Activated CD4-positive, alpha-beta T cell treated with anti-CD3 and anti-CD28 coated beads, Interleukin-2, Interleukin-6, amounts not matched to agents 100 ng/mL and 50 ng/mL, durations not matched to agents 16 hours and 8 hours (primary cell): ENCODE results near the gene ZNF823.

Experiments used
- DNase-seq: peaks from one replicate; pipeline ENCODE4 v3.0.0-alpha.2; 2020

Gene ZNF823

DNA sequence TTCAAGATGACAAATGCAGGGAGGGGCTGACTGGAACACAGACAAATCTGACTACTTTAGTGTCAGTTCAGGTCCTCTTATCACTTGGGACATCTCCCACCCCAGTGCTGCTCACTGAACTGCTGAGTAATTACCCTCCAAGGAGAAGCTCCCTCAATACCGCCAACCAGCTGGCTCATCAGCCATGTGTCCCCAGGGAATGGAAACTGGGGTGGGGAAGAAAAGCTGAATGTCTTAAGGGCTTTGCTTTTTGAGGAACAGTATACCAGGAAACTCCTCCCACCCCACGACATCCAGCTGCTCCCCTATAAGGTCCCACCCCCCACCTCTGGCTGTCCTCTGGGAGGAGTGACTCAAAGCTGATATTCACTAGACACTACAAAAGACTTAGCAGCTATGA, 2.0 kb downstream of the ZNF823 start:
- peak; percentile 13 for DNase-seq

DNA sequence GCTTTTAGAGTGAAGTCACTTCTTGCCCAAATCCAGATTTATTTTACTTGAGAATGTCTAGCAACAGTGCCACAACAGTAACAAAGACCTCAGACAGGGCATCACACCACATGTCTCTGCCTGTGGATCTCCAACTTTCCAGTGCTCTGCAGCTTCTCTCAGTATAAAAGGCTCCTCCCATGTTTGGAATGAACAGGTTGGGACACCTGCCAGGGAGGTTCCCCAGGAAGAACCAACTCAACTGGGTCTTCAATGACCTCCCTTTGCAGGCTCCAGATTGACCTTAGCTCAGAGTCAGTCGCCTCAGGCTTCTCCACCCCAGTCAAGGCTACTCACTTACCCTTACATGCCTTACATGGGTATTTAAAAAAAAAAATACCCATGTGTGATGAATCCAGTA, 3.4 kb downstream of the ZNF823 start:
- no peak for DNase-seq

DNA sequence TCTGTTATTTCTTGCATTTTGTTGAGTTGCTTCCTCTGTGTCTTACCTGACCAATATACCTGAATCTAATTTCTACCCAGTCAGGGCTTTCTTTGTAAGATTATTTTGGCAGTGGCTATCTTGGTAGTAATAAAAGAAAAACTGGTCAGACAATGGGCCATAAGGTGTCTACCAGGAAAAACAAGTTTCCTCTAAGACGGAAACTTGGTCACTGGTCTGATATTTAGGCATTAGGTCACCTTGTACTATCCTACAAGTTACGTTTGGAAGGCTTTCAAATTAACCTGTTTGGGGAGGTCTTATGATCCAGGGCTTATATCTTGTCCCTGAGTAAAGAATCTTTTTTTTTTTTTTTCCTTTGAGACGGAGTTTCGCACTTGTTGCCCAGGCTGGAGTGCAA, 9.2 kb downstream of the ZNF823 start:
- DNase-seq = no peak

DNA sequence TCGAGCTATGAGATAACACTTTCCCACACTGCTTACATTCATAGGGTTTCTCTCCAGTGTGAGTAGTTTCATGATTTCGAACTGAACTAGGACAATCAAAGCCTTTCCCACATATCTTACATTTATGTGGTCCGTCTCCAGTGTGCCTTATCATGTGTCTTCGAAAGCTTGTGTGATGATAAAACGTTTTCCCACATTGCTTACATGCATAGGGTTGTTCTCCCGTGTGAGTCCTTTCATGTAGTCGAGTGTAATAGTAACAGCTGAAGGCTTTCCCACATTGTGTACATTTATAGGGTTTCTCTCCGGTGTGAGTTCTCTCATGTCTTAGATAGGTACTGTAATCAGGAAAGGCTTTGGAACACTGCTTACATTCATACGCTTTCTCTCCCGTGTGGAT, 16.3 kb downstream of the ZNF823 start:
- no peak for DNase-seq

DNA sequence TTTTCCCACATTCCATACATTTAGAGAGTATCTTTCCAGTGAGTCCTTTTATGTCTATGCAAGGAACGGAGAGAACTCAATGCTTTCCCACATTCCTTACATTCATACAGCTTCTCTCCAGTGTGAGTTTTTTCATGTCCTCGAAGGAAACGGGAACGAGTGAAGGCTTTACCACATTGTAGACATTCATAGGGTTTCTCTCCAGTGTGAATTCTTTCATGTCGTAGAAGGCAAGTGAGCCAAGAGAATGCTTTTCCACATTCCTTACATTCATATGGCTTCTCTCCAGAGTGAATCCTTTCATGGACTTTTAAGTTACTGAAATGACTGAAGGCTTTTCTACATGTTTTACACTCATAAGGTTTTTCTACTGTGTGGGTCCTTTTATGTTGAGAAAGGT, 17.1 kb downstream of the ZNF823 start:
- no peak for DNase-seq

DNA sequence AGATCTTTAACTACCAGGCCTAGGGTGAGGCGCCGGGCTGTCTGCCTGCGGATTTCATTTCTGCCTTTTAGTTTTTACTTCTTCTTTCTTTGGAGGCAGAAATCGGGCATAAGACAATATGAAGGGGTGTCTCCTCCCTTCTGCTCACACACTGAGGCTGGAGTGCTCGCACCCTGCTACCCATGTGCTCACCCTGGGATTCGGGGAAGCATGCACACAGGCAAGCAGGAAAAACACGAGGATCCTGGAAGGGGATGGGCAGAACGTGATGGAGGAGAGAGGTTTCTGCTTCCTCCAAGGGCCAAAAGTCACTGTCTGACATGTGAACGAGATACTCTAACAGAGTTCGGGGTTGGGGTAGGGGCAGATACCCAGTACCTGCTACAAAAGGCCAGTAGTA, 28.4 kb downstream of the ZNF823 start:
- no peak for DNase-seq

DNA sequence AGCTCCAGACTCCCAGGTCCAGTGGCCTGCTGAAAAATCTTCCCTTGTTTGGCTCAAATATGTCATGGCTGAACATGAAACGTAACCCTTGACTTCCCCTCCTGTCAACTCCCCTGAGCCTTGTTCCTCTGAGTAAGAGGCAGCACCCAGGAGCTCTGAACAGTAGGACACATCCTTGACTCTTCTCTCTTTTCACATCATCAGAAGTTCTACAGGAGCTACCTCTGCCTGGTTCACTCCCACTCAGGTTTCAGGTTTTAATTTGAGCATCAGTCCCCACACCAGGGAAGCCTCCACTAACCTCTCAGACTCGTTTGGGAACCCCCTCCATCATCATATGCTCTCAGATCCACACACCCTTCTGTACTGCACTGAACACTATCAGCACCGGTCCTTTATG, 30.3 kb downstream of the ZNF823 start:
- no peak for DNase-seq

DNA sequence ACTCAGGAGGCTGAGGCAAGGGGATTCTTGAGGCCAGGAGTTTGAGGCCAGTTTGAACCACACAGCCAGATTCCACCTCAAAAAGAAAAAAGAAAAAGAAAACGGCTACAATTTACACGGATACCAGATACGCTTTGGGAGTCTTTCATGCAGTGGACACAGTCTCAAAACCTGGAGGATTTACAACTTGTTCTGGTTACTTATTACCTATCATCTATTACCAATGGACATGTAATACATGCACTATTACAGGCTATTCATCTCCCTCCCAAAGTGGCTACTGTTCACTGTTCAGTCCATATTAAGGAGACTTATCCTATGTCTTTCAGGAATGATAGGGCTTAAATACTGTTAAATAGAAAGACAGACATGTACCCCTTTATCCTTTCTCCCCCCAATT, 33.3 kb downstream of the ZNF823 start:
- no peak for DNase-seq

DNA sequence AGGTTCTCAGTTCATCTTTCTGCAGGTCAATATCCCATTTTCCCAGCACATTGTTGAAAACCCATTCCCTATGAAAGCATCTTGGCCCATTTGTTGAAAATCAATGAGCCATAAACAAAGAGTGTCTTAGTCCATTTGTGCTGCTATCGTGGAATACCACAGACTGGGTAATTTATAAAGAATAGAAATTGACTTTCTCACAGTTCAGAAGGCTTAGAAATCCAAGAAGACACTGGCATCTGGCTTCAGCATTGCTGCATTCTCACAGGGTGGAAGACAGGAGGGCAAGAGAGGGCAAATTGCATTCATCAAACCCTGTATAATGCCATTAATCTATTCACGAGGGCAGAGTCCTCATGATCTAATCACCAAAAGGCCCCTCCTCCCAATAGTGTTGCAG, 34.1 kb downstream of the ZNF823 start:
- DNase-seq = no peak

DNA sequence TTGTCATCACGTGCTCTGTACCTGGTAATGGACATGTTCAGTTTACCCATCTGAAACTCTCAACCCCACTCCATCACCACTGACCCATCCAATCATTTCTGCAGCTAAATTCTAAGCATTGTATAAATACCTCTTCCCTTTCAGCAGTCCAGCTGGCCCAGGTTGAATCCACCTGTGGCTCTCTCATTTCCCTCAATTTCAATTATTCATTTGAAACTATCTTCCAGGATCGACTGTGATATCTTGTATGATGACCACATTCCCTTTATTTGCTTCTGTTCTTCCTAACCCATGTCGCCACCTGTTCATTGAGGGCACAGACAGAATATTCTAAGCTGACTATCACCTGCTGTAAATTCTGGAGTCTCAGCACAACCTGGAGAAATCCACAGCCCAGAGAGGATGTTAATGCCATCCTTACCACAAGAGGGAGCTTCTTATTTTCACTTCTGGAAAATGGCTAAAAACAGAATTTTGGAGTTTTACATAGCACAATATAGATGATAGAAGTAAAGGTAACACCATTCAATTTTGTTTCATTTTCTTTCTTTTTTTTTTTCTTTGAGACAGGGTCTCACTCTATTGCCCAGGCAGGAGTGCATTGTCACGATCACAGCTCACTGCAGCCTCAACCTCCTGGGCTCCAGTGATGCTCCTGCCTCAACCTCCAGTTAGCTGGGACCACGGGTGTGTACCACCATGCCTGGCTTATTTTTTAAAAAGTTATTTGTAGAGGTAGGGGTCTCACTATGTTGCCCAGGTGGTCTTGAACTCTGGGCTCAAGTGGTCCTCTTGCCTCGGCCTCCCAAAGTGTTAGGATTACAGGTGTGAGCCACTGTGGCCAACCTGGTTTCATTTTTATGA, 38.6 kb downstream of the ZNF823 start:
- DNase-seq = peak; percentile 6

DNA sequence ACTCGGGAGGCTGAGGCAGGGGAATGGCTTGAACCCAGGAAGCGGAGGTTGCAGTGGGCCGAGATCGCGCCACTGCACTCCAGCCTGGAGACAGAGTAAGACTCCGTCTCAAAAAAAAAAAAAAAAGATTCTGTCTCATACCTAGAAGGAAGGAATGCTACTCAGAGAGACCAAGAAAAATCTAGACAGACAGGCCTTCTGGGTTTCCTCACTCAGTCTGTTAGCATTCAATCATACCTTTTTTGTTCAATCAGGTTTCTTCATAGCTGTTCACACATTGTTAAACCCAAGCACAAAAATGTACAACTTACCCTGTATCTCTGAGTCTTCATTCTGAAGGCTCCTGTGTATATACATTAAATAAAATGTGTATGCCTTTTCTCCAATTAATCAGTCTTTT, 40.5 kb downstream of the ZNF823 start:
- DNase-seq = no peak

DNA sequence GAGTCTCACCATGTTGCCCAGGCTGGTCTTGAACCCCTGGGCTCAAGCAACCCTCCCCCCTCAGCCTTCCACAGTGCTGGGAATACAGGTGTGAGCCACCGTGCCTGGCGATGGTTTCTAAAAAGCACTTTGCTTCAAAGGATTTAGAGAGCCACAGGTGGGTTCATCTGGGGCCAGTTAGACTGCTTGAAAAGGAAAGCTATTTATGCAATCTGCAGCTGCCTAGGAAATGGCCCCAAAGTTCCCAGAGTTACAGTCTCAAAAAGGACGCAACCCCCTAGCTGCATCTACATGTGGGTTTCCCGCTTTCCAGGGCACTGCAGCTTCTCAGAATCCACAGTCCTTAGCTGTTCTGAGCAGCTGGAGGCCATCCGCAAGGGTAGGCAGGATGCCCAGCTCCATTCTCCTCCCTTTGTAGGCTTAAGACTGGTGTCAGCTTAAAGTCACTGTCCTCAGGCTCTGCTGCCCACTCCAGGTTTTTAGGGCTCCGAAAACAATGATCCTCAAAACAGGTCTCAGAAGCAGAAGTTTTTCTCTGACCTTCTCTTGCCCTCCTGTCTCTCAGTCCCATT, 41.4 kb downstream of the ZNF823 start:
- no peak for DNase-seq

DNA sequence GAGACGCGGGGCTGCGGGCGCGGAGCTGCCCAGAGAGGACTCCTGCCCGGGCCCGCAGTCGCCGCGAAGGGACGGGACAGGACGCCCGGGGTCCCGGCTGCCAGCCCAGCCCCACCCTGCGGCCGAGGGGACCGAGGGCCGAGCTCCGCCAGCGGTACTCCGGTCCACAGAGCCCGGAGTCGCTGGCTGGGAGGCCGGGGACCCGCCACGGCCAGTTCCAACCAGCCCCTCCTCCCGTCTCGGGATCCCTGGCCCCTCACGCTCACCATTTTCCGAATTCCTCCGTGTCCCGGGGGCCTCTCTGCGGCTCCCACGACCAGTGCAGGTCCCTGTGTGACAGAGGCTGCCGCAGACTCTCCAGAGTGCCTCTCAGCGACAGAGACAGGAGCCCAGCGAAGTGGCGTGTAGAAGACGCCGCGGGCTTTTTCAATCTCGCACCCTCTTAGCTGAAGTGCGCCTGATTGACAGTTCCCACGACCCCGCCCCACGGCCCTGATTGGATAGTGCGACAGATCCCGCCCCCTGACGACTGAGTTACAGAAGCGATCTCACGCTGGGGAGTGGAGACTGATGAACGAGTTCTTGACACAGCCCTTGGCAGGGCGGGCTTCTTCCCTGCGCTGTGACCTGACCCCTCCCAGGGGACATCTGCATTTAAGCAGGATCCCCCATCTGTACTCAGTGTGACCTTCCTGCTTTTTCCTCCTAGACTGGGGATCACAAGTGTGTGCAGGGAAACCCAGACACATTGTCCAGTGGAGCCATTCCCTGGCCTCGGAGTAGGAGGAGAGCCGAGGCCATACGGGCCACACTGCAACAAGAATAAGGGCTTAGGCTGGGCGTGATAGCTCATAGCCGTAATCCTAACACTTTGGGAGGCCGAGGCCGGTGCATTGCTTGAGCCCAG, 44.0 kb downstream of the ZNF823 start:
- peak; percentile 73 for DNase-seq

DNA sequence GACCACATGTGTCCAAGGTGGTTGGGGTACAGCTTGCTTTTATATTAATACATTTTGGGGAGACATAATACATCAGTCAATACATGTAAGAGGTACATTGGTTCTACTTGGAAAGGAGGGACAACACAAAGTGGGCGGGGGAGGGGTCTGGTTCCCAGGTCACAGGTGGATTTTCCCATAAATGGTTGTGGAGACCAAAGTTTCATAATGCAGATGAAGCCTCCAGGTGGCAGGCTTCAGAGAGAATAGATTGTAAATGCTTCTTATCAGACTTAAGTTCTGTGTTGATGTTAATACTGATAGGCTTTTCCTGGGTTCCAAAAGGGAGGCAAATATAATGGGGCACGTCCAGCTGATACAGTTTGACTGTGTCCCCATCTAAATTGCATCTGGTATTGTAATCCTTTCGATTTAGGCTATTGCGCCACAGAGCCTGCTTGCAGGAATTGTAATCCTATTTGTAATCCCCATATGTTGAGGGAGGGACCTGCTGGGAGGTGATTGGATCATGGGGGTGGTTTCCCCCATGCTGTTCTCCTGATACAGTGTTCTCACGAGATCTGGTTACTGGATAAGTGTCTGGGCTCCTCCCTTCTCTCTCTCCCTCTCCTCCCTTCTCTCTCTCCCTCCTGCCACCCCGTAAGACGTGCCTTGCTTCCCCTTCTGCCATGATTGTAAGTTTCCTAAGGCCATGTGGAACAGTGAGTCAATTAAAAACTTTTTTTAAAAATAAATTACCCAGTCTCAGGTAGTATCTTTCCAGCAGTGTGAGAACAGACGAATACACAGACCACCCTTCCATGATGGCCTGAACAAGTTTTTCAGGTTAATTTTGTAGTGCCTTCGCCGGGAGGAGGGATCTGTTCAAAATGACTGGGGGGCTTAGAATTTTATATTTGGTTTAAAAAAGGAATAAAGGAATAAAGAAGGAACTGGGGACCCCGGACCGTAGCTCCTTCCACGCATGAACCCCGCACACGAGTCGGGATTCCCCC, 44.9 kb downstream of the ZNF823 start:
- no peak for DNase-seq

DNA sequence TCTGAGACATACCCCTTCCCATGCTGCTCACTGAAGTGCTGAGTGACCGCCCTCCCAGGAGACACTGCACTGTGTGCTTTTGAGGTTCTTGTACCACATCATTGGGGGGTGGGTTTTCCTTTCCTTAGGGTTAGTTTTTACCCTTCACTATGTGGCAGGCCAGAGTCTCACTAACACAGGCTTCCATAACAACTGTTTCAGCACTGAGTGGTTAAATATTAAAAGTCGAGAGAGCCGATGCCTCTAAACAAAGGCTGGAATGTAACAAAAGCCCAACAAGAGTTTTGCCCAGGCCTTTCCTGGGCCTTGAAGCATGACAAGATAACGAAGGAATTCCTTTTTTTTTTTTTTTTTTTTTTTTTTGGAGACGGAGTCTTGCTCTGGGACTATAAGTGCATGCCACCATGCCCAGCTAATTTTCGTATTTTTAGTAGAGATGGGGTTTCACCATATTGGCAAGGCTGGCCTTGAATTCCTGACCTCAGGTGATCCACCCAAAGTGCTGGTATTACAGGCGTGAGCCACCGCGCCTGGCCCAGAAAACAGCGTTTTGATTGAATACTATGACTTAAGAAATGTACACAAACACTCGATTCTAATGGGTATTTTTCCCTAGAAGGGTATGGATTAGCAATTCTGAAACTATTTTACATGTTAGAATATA, 46.5 kb downstream of the ZNF823 start:
- DNase-seq = no peak

DNA sequence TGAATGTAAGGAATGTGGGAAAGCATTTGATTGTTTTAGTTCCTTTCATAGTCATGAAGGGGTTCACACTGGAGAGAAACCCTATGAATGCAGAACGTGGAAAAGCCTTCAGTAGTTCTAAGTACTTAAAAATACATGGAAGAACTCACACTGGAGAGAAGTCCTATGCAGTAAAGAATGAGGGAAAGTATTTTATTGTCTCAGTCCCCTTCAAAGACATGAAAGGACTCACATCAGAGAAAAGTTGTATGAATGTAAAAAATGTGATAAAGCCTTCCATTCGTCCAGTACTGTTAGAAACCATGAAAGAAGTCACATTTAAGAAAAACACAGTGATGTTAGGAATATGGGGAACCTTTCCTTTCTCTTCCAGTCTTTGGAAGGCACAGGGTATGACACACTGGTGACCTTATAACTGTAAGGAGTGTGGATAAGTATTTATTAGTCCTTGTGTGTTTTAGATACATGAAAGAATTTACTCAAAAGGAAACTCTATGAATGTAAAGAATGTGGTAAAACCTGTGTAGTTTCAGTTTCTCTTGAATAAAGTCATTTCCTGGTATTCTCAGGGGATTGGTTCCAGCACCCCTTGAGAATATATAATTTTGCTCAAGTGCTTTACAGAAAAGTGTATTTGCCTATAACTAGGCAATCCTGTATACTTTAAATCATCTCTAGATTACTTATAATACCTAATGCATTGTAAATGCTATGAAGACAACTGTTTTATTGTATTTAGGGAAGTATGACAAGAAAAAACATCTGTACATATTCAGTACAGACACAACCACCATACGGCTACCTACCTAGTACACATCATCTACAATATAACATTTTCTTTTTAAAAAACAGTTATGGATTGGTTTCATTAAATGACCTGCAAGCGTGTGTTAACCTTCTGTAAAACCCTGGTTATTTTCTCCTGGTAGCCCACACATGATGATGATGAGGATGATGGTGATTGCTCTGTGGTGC, 52.8 kb downstream of the ZNF823 start:
- DNase-seq = peak; percentile 18

DNA sequence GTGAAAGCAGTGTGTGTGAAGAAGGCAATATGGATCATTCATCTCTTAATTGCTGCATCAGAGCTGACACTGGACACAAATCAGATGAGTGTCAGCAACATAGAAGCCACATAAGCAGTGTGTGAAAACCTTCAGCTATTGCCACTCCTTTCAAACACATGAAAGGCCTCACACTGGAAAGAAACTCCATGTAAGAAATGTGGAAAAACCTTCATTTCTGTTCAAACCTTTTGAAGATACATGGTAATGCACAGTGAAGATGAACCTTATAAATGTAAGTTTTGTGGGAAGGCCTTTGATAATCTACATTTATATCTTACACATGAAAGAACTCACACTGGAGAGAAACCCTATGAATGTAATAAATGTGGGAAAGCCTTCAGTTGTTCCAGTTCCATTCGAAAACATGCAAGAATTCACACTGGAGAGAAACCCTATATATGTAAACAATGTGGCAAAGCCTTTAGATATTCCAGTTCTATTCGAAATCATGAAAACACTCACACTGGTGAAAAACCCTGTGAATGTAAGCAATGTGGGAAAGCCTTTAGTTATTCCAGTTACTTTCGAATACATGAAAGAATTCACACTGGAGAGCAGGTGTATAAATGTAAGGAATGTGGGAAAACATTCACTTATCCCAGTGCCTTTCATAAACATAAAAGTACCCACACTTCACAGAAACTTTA, 53.6 kb downstream of the ZNF823 start:
- DNase-seq = no peak

DNA sequence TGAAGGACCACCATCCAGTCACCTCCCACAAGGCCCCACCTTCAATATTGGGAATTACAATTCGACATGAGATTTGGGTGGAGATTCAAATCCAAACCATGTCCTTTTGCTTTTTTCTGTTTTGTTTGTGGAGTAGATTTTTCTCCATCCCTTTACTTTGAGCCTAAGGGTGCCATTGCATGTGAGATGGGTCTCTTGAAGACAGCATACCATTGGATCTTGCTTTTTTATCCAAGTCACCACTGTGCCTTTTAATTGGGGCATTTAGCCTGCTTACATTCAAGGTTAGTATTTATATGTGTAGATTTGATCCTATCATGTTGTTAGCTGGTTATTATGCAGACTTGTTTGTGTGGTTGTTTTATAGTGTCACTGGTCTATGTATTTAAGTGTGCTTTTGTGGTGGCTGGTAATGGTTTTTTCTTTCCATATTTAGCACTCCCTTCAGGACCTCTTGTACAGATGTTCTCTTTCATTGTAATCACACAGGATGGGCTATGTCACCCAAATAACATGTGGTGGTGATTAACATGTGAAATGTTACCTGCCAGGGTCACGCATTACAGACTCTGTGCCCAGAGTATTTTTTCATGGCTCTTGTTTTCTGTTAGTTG, 58.0 kb downstream of the ZNF823 start:
- DNase-seq = no peak

DNA sequence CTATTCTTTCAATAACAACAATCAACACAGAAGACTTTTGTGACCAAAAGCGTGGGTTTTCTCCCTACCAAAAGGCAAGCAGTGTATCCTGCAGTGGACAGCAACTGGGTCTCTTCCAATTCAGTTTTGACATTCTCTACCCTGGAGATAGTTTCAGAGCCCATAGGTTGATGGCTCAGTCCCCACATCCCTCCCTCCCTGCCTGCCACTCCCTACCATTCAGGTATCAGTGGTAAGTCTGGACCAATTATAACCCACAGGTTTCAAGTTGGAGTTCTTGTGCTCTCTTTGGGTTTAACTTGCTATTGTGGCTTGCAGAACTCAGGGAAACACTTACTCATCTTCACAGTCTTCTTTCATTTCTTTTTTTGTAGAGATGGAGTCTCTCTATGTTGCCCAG, 60.2 kb downstream of the ZNF823 start:
- DNase-seq = no peak
